GM23248 (cell line): ENCODE data around the gene CDCA5. TPM values are rescaled to one million over a fixed set of nuclear protein-coding genes. Genes with fewer than 3 reads are reported as not detected.

ENCODE experiments used
- DNase-seq: peaks from one replicate; pipeline ENCODE4 v3.0.0-alpha.2; 2015
- H2AFZ ChIP-seq: fragments of 200-600 bp; sonication (generic); 2 replicates; pipeline ENCODE4 v1.6.1; 2016; ENCODE audit warnings: antibody characterized with exemption
- H3F3A ChIP-seq: fragments of 200-600 bp; sonication (generic); 2 replicates; pipeline ENCODE4 v1.6.1; 2016; ENCODE audit warnings: mild to moderate bottlenecking, antibody characterized with exemption, mixed run types; ENCODE audit not compliant: insufficient read depth
- H3K27ac ChIP-seq: fragments of 200-600 bp; sonication (generic); 2 replicates; pipeline ENCODE4 v1.5.1; 2016; ENCODE audit warnings: mild to moderate bottlenecking
- H3K27me3 ChIP-seq: fragments of 200-600 bp; sonication (generic); replicated peaks from 2 replicates; pipeline ENCODE4 v1.6.1; 2016; ENCODE audit warnings: mild to moderate bottlenecking; ENCODE audit not compliant: insufficient read depth
- H3K36me3 ChIP-seq: fragments of 200-600 bp; sonication (generic); 2 replicates; pipeline ENCODE4 v1.6.1; 2016; ENCODE audit warnings: low read depth, mild to moderate bottlenecking
- H3K4me1 ChIP-seq: fragments of 200-600 bp; sonication (generic); 2 replicates; pipeline ENCODE4 v1.6.1; 2016; ENCODE audit warnings: mild to moderate bottlenecking; ENCODE audit not compliant: insufficient read depth
- H3K4me2 ChIP-seq: fragments of 200-600 bp; sonication (generic); one replicate; pipeline ENCODE4 v1.6.1; 2016; ENCODE audit warnings: mild to moderate bottlenecking; ENCODE audit not compliant: unreplicated experiment
- H3K4me3 ChIP-seq: fragments of 200-600 bp; sonication (generic); 2 replicates; pipeline ENCODE4 v1.5.1; 2016; ENCODE audit warnings: mild to moderate bottlenecking
- H3K79me2 ChIP-seq: fragments of 200-600 bp; sonication (generic); 2 replicates; pipeline ENCODE4 v1.6.1; 2016; ENCODE audit warnings: mild to moderate bottlenecking; ENCODE audit not compliant: insufficient read depth
- H3K9ac ChIP-seq: fragments of 200-600 bp; sonication (generic); 2 replicates; pipeline ENCODE4 v1.6.1; 2016; ENCODE audit warnings: mild to moderate bottlenecking
- H3K9me2 ChIP-seq: fragments of 200-600 bp; sonication (generic); 2 replicates; pipeline ENCODE4 v1.6.1; 2016; ENCODE audit warnings: mixed run types, mild to moderate bottlenecking, moderate library complexity; ENCODE audit not compliant: insufficient read depth
- H3K9me3 ChIP-seq: fragments of 200-600 bp; sonication (generic); one replicate; pipeline ENCODE4 v1.6.1; 2017; ENCODE audit warnings: low read depth
- H4K20me1 ChIP-seq: fragments of 200-600 bp; sonication (generic); 2 replicates; pipeline ENCODE4 v1.6.0; 2016; ENCODE audit not compliant: insufficient read depth
- EZH2 ChIP-seq: fragments of 200-600 bp; sonication (generic); IDR thresholded peaks from 2 replicates; pipeline ENCODE4 v1.6.1; 2018; ENCODE audit warnings: antibody characterized with exemption, mild to moderate bottlenecking; ENCODE audit not compliant: insufficient read depth, poor library complexity, severe bottlenecking
- EZH2phosphoT487 ChIP-seq: fragments of 200-600 bp; sonication (generic); IDR thresholded peaks from 2 replicates; pipeline ENCODE4 v1.6.1; 2018; ENCODE audit warnings: antibody characterized with exemption, moderate library complexity, mild to moderate bottlenecking, low read depth; ENCODE audit not compliant: insufficient read depth
- WGBS, 2 experiments: methylation state at CpG; one replicate each; pipeline ENCODE4 v1.1.6; 2015 to 2017; ENCODE audit warnings: low lambda C conversion rate in 2 of 2, low coverage in 1 of 2; ENCODE audit errors: missing lambda C conversion rate in 2 of 2; 5-methylcytosine and 5-hydroxymethylcytosine counted together
- in situ Hi-C: fragments of 300-500 bp; cut with MboI; formaldehyde crosslinking; loops from 2 replicates; pipeline ENCODE4 v1.15.0; 2020
- polyA plus RNA-seq: library from polyadenylated mRNA; unstranded; fragments of >200 nt; fragmentation: Nextera tagmentation; extraction: Ambion mirVana; gene quantifications from 2 replicates; pipeline ENCODE4 v1.2.1, GENCODE V29; 2016
- total RNA-seq: library from RNA; depleted of rRNA; stranded (reverse); fragments of >200 nt; shearing (Covaris generic); gene quantifications from 2 replicates; pipeline ENCODE4 v1.2.3, GENCODE V29; 2014

Gene CDCA5
- total and polyA plus RNA-seq, 2 experiments from 2014 or later = 11.9 to 16.8 TPM

GRCh38 chr11:65128182-65129145, 44.6 kb upstream of the CDCA5 start:
- Histone ChIP-seq H3K9me3 (no peaks in the 10 kb centered on the region), H3K4me1 (peaks cover 8% of the 10 kb centered on the region), H3F3A (peaks cover 11% of the 10 kb centered on the region), H3K27me3 (no peaks in the 10 kb centered on the region), H3K79me2 (peaks cover 47% of the 10 kb centered on the region), H3K4me2 (no peak overlapping the region), H3K9me2 (no peaks in the 10 kb centered on the region), H3K9ac (no peak overlapping the region), H2AFZ (no peak overlapping the region), H3K4me3 (no peak overlapping the region), H4K20me1 (no peaks in the 10 kb centered on the region), H3K27ac (no peak overlapping the region), H3K36me3 (peaks cover 20% of the 10 kb centered on the region; the same call in 1 of the 2 replicates)
- 76 to 80% methylated on average over 13 to 15 of the region's 15 CpGs for WGBS, 2 experiments
- DNase-seq = no peak
- TF ChIP-seq EZH2phosphoT487 (no peak), EZH2 (no peak)
- in situ Hi-C loops = no loop called here

- peaks cover 16% of the 10 kb centered on the region for H3F3A ChIP-seq
- H3K9ac ChIP-seq = no peak overlapping the region
- 71 to 72% methylated on average over 9 to 12 of the region's 12 CpGs for WGBS, 2 experiments
- H3K4me2 ChIP-seq = no peak overlapping the region
- peaks cover 47% of the 10 kb centered on the region for H3K79me2 ChIP-seq
- TF ChIP-seq EZH2 = no peak
- TF ChIP-seq EZH2phosphoT487 = no peak
- H3K36me3 ChIP-seq = peaks cover 18% of the 10 kb centered on the region; the same call in 1 of the 2 replicates
- H3K27me3 ChIP-seq = no peaks in the 10 kb centered on the region
- H3K9me3 ChIP-seq = no peaks in the 10 kb centered on the region
- no peak overlapping the region for H3K4me3 ChIP-seq
- H2AFZ ChIP-seq = no peak overlapping the region
- in situ Hi-C loops = no loop called here
- DNase-seq = no peak
- H3K27ac ChIP-seq = no peak overlapping the region
- peaks cover 9% of the 10 kb centered on the region for H3K4me1 ChIP-seq
- H3K9me2 ChIP-seq = no peaks in the 10 kb centered on the region
- no peaks in the 10 kb centered on the region for H4K20me1 ChIP-seq
Measured at GRCh38 chr11:65127473-65128181, 43.8 kb upstream of the CDCA5 start.

- Histone ChIP-seq H3K4me1 (peaks cover 8% of the 10 kb centered on the region; the same call in 1 of the 2 replicates), H3K9ac (no peak overlapping the region), H3F3A (peaks cover 16% of the 10 kb centered on the region), H3K36me3 (peaks cover 16% of the 10 kb centered on the region; the same call in 1 of the 2 replicates), H4K20me1 (no peaks in the 10 kb centered on the region), H3K79me2 (peaks cover 44% of the 10 kb centered on the region), H2AFZ (no peak overlapping the region), H3K9me3 (no peaks in the 10 kb centered on the region), H3K4me3 (no peak overlapping the region), H3K27me3 (no peaks in the 10 kb centered on the region), H3K4me2 (no peak overlapping the region), H3K9me2 (no peaks in the 10 kb centered on the region), H3K27ac (no peak overlapping the region)
- DNase-seq = no peak
- WGBS, 2 experiments = 50 to 64% methylated on average over 6 of the region's 6 CpGs
- TF ChIP-seq EZH2 (no peak), EZH2phosphoT487 (no peak)
- in situ Hi-C loops = no loop called here
Measured at GRCh38 chr11:65126624-65127274, 42.9 kb upstream of the CDCA5 start.
